Neural progenitor cell (in vitro differentiated cells): Measurements from ENCODE around the gene DIP2A.

Experiments used
- EZH2phosphoT487 ChIP-seq: fragments of 200-600 bp; sonication (generic); IDR thresholded peaks from 2 replicates; pipeline ENCODE4 v1.6.1; 2017; ENCODE audit warnings: antibody characterized with exemption
- TF ChIP-seq, protein P1 (sequence below): fragments of 200-600 bp; sonication (generic); IDR thresholded peaks from 2 replicates; pipeline ENCODE4 v1.5.1; 2017; ENCODE audit warnings: antibody characterized with exemption, mild to moderate bottlenecking

DNA sequence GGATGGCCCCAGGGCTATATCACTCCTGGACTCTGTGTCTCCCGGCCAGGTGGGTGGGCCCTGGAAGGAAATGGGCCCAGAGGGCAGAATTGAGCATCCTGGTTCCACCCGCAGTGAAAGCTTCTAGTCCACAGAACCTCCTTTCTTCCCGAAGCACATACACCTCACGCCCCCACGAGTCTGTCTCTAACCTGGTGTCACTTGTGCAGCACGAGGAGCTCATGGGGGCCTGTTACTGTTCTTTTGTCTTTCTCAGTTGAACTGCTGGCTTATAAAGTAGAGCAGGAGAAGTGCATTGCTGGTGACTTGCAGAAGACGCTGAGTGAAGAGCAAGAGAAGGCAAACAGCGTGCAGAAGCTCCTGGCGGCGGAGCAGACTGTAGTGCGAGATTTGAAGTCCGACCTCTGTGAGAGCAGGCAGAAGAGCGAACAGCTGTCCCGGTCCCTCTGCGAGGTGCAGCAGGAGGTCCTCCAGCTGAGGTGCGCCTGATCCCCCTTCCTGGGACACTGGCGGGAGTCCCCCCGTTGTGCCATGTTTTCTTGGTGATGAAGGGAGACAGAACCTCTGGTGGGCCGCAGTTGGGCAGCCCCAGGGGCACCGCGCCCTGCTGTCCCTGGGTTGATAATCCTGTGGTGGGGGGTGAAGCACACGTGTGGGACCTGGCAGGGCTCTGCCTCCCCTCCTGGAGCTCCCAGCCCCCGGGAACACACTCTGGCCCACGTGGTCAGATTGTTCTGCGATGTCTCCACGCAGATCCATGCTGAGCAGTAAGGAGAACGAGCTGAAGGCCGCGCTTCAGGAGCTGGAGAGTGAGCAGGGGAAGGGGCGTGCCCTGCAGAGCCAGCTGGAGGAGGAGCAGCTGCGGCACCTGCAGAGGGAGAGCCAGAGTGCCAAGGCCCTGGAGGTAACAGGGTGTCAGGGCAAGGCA lies 28.7 kb upstream of the DIP2A start:
- TF ChIP-seq, protein P1, sequence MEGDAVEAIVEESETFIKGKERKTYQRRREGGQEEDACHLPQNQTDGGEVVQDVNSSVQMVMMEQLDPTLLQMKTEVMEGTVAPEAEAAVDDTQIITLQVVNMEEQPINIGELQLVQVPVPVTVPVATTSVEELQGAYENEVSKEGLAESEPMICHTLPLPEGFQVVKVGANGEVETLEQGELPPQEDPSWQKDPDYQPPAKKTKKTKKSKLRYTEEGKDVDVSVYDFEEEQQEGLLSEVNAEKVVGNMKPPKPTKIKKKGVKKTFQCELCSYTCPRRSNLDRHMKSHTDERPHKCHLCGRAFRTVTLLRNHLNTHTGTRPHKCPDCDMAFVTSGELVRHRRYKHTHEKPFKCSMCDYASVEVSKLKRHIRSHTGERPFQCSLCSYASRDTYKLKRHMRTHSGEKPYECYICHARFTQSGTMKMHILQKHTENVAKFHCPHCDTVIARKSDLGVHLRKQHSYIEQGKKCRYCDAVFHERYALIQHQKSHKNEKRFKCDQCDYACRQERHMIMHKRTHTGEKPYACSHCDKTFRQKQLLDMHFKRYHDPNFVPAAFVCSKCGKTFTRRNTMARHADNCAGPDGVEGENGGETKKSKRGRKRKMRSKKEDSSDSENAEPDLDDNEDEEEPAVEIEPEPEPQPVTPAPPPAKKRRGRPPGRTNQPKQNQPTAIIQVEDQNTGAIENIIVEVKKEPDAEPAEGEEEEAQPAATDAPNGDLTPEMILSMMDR, result no peak
- no peak for TF ChIP-seq EZH2phosphoT487
